Stomach smooth muscle (tissue), 2 donors: Measurements from ENCODE around the gene SPG7.
A peak's percentile ranks its signal among the peaks of the same experiment; 100 is the strongest.

Experiments used
- H3K27ac ChIP-seq: one replicate; pipeline ENCODE4 v1.7.0; 2013; ENCODE audit warnings: mild to moderate bottlenecking, low read length, inconsistent platforms
- H3K27me3 ChIP-seq, 2 donors: one replicate each; pipeline ENCODE4 v1.7.0; 2013; ENCODE audit warnings: low read length in 2 of 2; ENCODE audit not compliant: insufficient read depth in 2 of 2, control insufficient read depth in 1 of 2
- H3K36me3 ChIP-seq, 2 donors: one replicate each; pipeline ENCODE4 v1.7.0; 2013; ENCODE audit warnings: low read length in 2 of 2; ENCODE audit not compliant: control insufficient read depth in 2 of 2, insufficient read depth in 2 of 2
- H3K4me1 ChIP-seq: one replicate; pipeline ENCODE4 v1.7.0; 2013; ENCODE audit warnings: low read length; ENCODE audit not compliant: control insufficient read depth, insufficient read depth
- H3K4me3 ChIP-seq, 2 donors: one replicate each; pipeline ENCODE4 v1.7.0; 2013; ENCODE audit warnings: low read length in 2 of 2
- H3K9ac ChIP-seq, 2 donors: one replicate each; pipeline ENCODE4 v1.7.0; 2013; ENCODE audit warnings: low read length in 2 of 2, mild to moderate bottlenecking in 1 of 2
- H3K9me3 ChIP-seq, 2 donors: one replicate each; pipeline ENCODE4 v1.7.0; 2013; ENCODE audit warnings: low read length in 2 of 2; ENCODE audit not compliant: control insufficient read depth in 2 of 2
- donor health status: healthy.
- donor health status: Pancreatic carcinoma.

Gene SPG7

GRCh38 chr16:89556750-89557689 is 48.8 kb downstream of the SPG7 start:
- H3K9ac ChIP-seq, result no peak overlapping the region
- peaks cover 24 to 47% of the 10 kb centered on the region in 2 donors for H3K36me3 ChIP-seq
- H3K9me3 ChIP-seq, result no peaks in the 10 kb centered on the region
- H3K4me1 ChIP-seq, result peaks cover 16% of the 10 kb centered on the region
- H3K27ac ChIP-seq, result peak overlapping the region; percentile 24
- H3K27me3 ChIP-seq, result no peaks in the 10 kb centered on the region
- no peak overlapping the region for H3K4me3 ChIP-seq

GRCh38 chr16:89557690-89558490 is 49.7 kb downstream of the SPG7 start:
- no peaks in the 10 kb centered on the region for H3K27me3 ChIP-seq
- H3K4me1 ChIP-seq, result peaks cover 19% of the 10 kb centered on the region
- peaks cover 22 to 47% of the 10 kb centered on the region in 2 donors for H3K36me3 ChIP-seq
- H3K27ac ChIP-seq, result peak overlapping the region; percentile 24
- H3K9me3 ChIP-seq, result no peaks in the 10 kb centered on the region
- no peak overlapping the region for H3K4me3 ChIP-seq
- H3K9ac ChIP-seq, result no peak overlapping the region

- Histone ChIP-seq H3K9me3 (no peaks in the 10 kb centered on the region), H3K36me3 (peaks cover 35 to 48% of the 10 kb centered on the region in 2 donors), H3K4me1 (peaks cover 37% of the 10 kb centered on the region), H3K4me3 (peak within 1 kb of the TSS; percentile 84 to 90), H3K27me3 (no peaks in the 10 kb centered on the region), H3K27ac (peak within 1 kb of the TSS; percentile 95), H3K9ac (peak within 1 kb of the TSS; percentile 93 to 96)
These were observed 52.4 kb downstream of the SPG7 start, which contains the start of gene RPL13 for GRCh38 chr16:89560378-89561141. TSS of gene RPL13 (plus strand) at chr16:89560682. CDS start at chr16:89560960, 278 bp downstream.

GRCh38 chr16:89561142-89561883 is 53.1 kb downstream of the SPG7 start:
- Histone ChIP-seq H3K9me3 (no peaks in the 10 kb centered on the region), H3K27ac (peak overlapping the region; percentile 95), H3K4me1 (peaks cover 44% of the 10 kb centered on the region), H3K36me3 (peaks cover 31 to 40% of the 10 kb centered on the region in 2 donors), H3K9ac (peak overlapping the region; percentile 87 to 95), H3K27me3 (no peaks in the 10 kb centered on the region), H3K4me3 (peak overlapping the region; percentile 84 to 90)

GRCh38 chr16:89561884-89562599 is 53.8 kb downstream of the SPG7 start:
- H3K9ac ChIP-seq, result peak overlapping the region; percentile 87 to 95
- H3K4me3 ChIP-seq, result peak overlapping the region; percentile 84 to 90
- H3K27me3 ChIP-seq, result no peaks in the 10 kb centered on the region
- H3K4me1 ChIP-seq, result peaks cover 46% of the 10 kb centered on the region
- no peaks in the 10 kb centered on the region for H3K9me3 ChIP-seq
- H3K36me3 ChIP-seq, result peaks cover 31 to 35% of the 10 kb centered on the region in 2 donors
- no peak overlapping the region for H3K27ac ChIP-seq

- Histone ChIP-seq H3K4me1 (peaks cover 46% of the 10 kb centered on the region), H3K9ac (no peak overlapping the region), H3K27ac (no peak overlapping the region)
These were observed 54.7 kb downstream of the SPG7 start for GRCh38 chr16:89562939-89563338.

GRCh38 chr16:89563639-89564392 is 55.6 kb downstream of the SPG7 start:
- Histone ChIP-seq H3K36me3 (peaks cover 31% of the 10 kb centered on the region in 2 donors), H3K9ac (no peak overlapping the region), H3K9me3 (no peaks in the 10 kb centered on the region), H3K27ac (no peak overlapping the region), H3K4me3 (no peak overlapping the region), H3K27me3 (no peaks in the 10 kb centered on the region), H3K4me1 (peaks cover 46% of the 10 kb centered on the region)

More at GRCh38 chr16:89562939-89563338, 54.7 kb downstream of the SPG7 start:
- Histone ChIP-seq H3K36me3 (peaks cover 31% of the 10 kb centered on the region in 2 donors), H3K9me3 (no peaks in the 10 kb centered on the region), H3K4me3 (no peak overlapping the region), H3K27me3 (no peaks in the 10 kb centered on the region)

- no peaks in the 10 kb centered on the region for H3K9me3 ChIP-seq
- H3K27ac ChIP-seq, result no peak overlapping the region
- H3K4me1 ChIP-seq, result peaks cover 44% of the 10 kb centered on the region
- no peak overlapping the region for H3K9ac ChIP-seq
- peaks cover 0 to 3% of the 10 kb centered on the region in 2 donors for H3K27me3 ChIP-seq
- H3K4me3 ChIP-seq, result no peak overlapping the region
- H3K36me3 ChIP-seq, result peaks cover 31% of the 10 kb centered on the region in 2 donors
These were observed 56.5 kb downstream of the SPG7 start for GRCh38 chr16:89564476-89565255.
